Right ventricle myocardium inferior (tissue), 1 donor: ENCODE data around the gene HOXB6. TPM values are rescaled to one million over a fixed set of nuclear protein-coding genes. Genes with fewer than 3 reads are reported as not detected.
A peak's percentile ranks its signal among the peaks of the same experiment; 100 is the strongest.

Experiments
- ATAC-seq: fragments of 200-7000 bp; cut with Tn5 transposase; one replicate; pipeline ENCODE4 v1.9.1; 2020; ENCODE audit warnings: mild to moderate bottlenecking, moderate library complexity
- DNase-seq: peaks from one replicate; pipeline ENCODE4 v3.0.0; 2021; ENCODE audit errors: missing footprints
- intact Hi-C: fragments of 100-400 bp; cut with DNase I; formaldehyde crosslinking; loops from one replicate; pipeline ENCODE4 v1.11.0; 2022
- total RNA-seq: library from RNA; stranded (reverse); fragmentation: NEBNext Ultra II Directional; extraction: Animal tissue kit (Norgen Biotek cat#: 25700); gene quantifications from one replicate; pipeline ENCODE4 v1.2.1, GENCODE V29; 2021
- donor health status: DM: no; HTN: yes; CAD: no; lungs with severe emphysema.

The HOXB6 gene
- total RNA-seq, 1 donor from 2014 or later = 0.57 TPM

- ATAC-seq (no peak), DNase-seq (no peak)
- intact Hi-C loops = no loop called here
Observed at GRCh38 chr17:48577330-48577945, 27.3 kb downstream of the HOXB6 start.

GRCh38 chr17:48576479-48577309, 28.1 kb downstream of the HOXB6 start:
- intact Hi-C loops = no loop called here
- DNase-seq (no peak), ATAC-seq (no peak)

GRCh38 chr17:48575673-48576478, 28.9 kb downstream of the HOXB6 start:
- DNase-seq = no peak
- ATAC-seq = no peak
- intact Hi-C loops = no loop called here

- ATAC-seq (no peak), DNase-seq (no peak)
- intact Hi-C loops = no loop called here
Observed at GRCh38 chr17:48575066-48575582, 29.7 kb downstream of the HOXB6 start.

- intact Hi-C loops = no loop called here
- ATAC-seq (no peak), DNase-seq (no peak)
Observed at GRCh38 chr17:48574505-48575065, 30.2 kb downstream of the HOXB6 start.

GRCh38 chr17:48571826-48572417, 32.9 kb downstream of the HOXB6 start:
- intact Hi-C loops = no loop called here
- DNase-seq = no peak
- ATAC-seq = no peak

- intact Hi-C loops = no loop called here
- DNase-seq (peak; percentile 56), ATAC-seq (no peak)
Observed at GRCh38 chr17:48571024-48571818, 33.6 kb downstream of the HOXB6 start.

- no peak for ATAC-seq
- no peak for DNase-seq
- intact Hi-C loops = no loop called here
Observed at GRCh38 chr17:48570325-48571023, 34.3 kb downstream of the HOXB6 start.

- intact Hi-C loops = no loop called here
- ATAC-seq (no peak), DNase-seq (no peak)
Observed at GRCh38 chr17:48569674-48570324, 35.0 kb downstream of the HOXB6 start.

GRCh38 chr17:48569240-48569582, 35.6 kb downstream of the HOXB6 start:
- no peak for DNase-seq
- no peak for ATAC-seq
- intact Hi-C loops = no loop called here

- DNase-seq (no peak), ATAC-seq (no peak)
- intact Hi-C loops = no loop called here
Observed at GRCh38 chr17:48568499-48569239, 36.1 kb downstream of the HOXB6 start.

- ATAC-seq = no peak
Observed at GRCh38 chr17:48567646-48568354, 37.0 kb downstream of the HOXB6 start.

GRCh38 chr17:48567209-48567608, 37.6 kb downstream of the HOXB6 start:
- ATAC-seq = no peak
- no peak for DNase-seq
- intact Hi-C loops = no loop called here

More at GRCh38 chr17:48567646-48568354, 37.0 kb downstream of the HOXB6 start:
- intact Hi-C loops = no loop called here
- DNase-seq = no peak

- ATAC-seq = no peak
- DNase-seq = no peak
- intact Hi-C loops = no loop called here
Observed at GRCh38 chr17:48566717-48567116, 38.1 kb downstream of the HOXB6 start.

- ATAC-seq = no peak
- intact Hi-C loops = no loop called here
- DNase-seq = no peak
Observed at GRCh38 chr17:48565925-48566710, 38.7 kb downstream of the HOXB6 start.
